CD4-positive, alpha-beta memory T cell (primary cell): Measurements from ENCODE around the gene CITED2. TPM values are rescaled to one million over a fixed set of nuclear protein-coding genes. Genes with fewer than 3 reads are reported as not detected.

Source experiments
- CTCF ChIA-PET: fragments of 350-600 bp; sonication (Branson Sonifier 250); formaldehyde crosslinking; loops from one replicate; lab custom pipeline; 2021; ENCODE audit warnings: inconsistent platforms; ENCODE audit not compliant: partially characterized antibody; lab: Charles Lee
- POLR2A ChIA-PET: fragments of 350-600 bp; sonication (Branson Sonifier 250); formaldehyde crosslinking; loops from one replicate; lab custom pipeline; 2021; ENCODE audit not compliant: partially characterized antibody; lab: Charles Lee
- DNase-seq, 5 donors: peaks; one replicate each; pipeline versions ENCODE4 v3.0.0 to v3.0.0-alpha.2; 2020 to 2022; ENCODE audit warnings: mixed read lengths in 1 of 5
- H3K27ac ChIP-seq: one replicate; pipeline ENCODE4 v1.7.0; 2013; ENCODE audit warnings: low read depth, low read length
- H3K27me3 ChIP-seq: 2 replicates; pipeline ENCODE4 v1.7.0; 2013; ENCODE audit warnings: mild to moderate bottlenecking, low read length, moderate library complexity; ENCODE audit not compliant: insufficient read depth
- H3K36me3 ChIP-seq: 2 replicates; pipeline ENCODE4 v1.7.0; 2013; ENCODE audit warnings: mild to moderate bottlenecking, low read length, moderate library complexity; ENCODE audit not compliant: insufficient read depth
- H3K4me1 ChIP-seq: 2 replicates; pipeline ENCODE4 v1.7.0; 2013; ENCODE audit warnings: mild to moderate bottlenecking, low read length, moderate library complexity; ENCODE audit not compliant: insufficient read depth
- H3K4me3 ChIP-seq, 2 donors: one replicate each; pipeline ENCODE4 v1.7.0; 2013; ENCODE audit warnings: low read length in 2 of 2, mild to moderate bottlenecking in 1 of 2
- H3K9me3 ChIP-seq, 2 donors: one replicate each; pipeline ENCODE4 v1.7.0; 2013; ENCODE audit warnings: low read length in 2 of 2, control low read depth in 1 of 2; ENCODE audit not compliant: control insufficient read depth in 1 of 2
- H3K27ac Mint-ChIP-seq, 7 donors: one replicate each; pipeline ENCODE4 v1.8.0; 2020 to 2021; ENCODE audit warnings: mixed read lengths in 7 of 7, mild to moderate bottlenecking in 6 of 7, inconsistent platforms in 3 of 7, moderate library complexity in 3 of 7
- H3K27me3 Mint-ChIP-seq, 2 donors: one replicate each; pipeline ENCODE4 v1.8.0; 2020 to 2021; ENCODE audit warnings: mixed read lengths in 2 of 2
- H3K36me3 Mint-ChIP-seq, 2 donors: one replicate each; pipeline ENCODE4 v1.8.0; 2020 to 2021; ENCODE audit warnings: mixed read lengths in 2 of 2, inconsistent platforms in 1 of 2, mild to moderate bottlenecking in 1 of 2
- H3K4me1 Mint-ChIP-seq, 4 donors: one replicate each; pipeline ENCODE4 v1.8.0; 2020 to 2021; ENCODE audit warnings: mixed read lengths in 4 of 4, mild to moderate bottlenecking in 1 of 4
- H3K4me3 Mint-ChIP-seq, 8 donors: one replicate each; pipeline ENCODE4 v1.8.0; 2020 to 2021; ENCODE audit warnings: mixed read lengths in 8 of 8, mild to moderate bottlenecking in 7 of 8, moderate library complexity in 6 of 8, inconsistent platforms in 3 of 8
- H3K9me3 Mint-ChIP-seq, 8 donors: one replicate each; pipeline ENCODE4 v1.8.0; 2020 to 2021; ENCODE audit warnings: mixed read lengths in 8 of 8, mild to moderate bottlenecking in 5 of 8, inconsistent platforms in 3 of 8, moderate library complexity in 1 of 8
- intact Hi-C: fragments of 100-400 bp; cut with micrococcal nuclease; formaldehyde crosslinking; loops from one replicate; pipeline ENCODE4 v1.15.1; 2023
- polyA plus RNA-seq, 2 donors: library from polyadenylated mRNA; unstranded; fragments of 300-500 nt; fragmentation: Illumina TruSeq; gene quantifications; one replicate each; pipeline ENCODE4 v1.2.3, GENCODE V29; 2021
- total RNA-seq, 2 experiments: library from RNA; stranded (reverse); gene quantifications; one replicate each; pipeline ENCODE4 v1.2.3, GENCODE V29; 2021

Gene CITED2
- total and polyA plus RNA-seq, 4 experiments from 2014 or later, result 37.1 to 118 (median 82.3) TPM

DNA sequence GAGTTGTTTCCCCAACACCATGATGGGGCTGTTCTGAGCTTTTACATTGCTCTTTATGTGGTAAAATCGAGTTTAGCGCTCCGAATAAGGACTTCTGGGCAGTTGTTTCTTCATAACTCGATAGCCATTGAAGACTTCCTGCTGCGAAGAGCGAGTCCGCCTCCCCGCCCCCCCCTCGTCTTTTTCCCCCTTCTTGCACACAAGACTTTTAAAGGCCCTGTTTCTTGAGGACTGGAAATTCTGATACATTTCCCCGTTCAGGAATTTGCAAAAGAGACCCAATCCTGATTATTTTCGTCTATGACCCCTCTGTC lies 1.5 kb upstream of the CITED2 start:
- POLR2A ChIA-PET, result interaction anchor here (1.0 to 6.3 kb wide), 25 partner anchors 10 to 602 kb away, joined by 3 to 153 read pairs (median 36); partner anchors contain the start of genes ABRACL, CCDC28A, HECA and REPS1
- H3K9me3 Mint-ChIP-seq, result peaks cover 0 to 9% (median 0%) of the 10 kb centered on the region in 8 donors
- intact Hi-C loops, result loop anchor here (10.0 kb wide), 2 partner anchors 389 to 729 kb away; no protein-coding TSS in a partner anchor
- H3K4me1 ChIP-seq, result peaks cover 21% of the 10 kb centered on the region
- peaks cover 15 to 38% (median 21%) of the 10 kb centered on the region in 4 donors for H3K4me1 Mint-ChIP-seq
- peak overlapping the region; percentile 93 to 100 (median 98) for H3K4me3 Mint-ChIP-seq
- peak overlapping the region; percentile 96 to 99 (median 96) for H3K27ac Mint-ChIP-seq
- DNase-seq, result no peak
- H3K36me3 Mint-ChIP-seq, result peaks cover 29 to 34% of the 10 kb centered on the region in 2 donors
- CTCF ChIA-PET, result interaction anchor here (1.1 to 4.1 kb wide), 12 partner anchors 11 to 265 kb away, joined by 3 to 31 read pairs (median 12); partner anchors contain the start of genes HECA and TXLNB
- H3K27me3 ChIP-seq, result no peaks in the 10 kb centered on the region
- H3K9me3 ChIP-seq, result no peaks in the 10 kb centered on the region
- H3K36me3 ChIP-seq, result no peaks in the 10 kb centered on the region
- peak overlapping the region; percentile 52 to 98 for H3K4me3 ChIP-seq
- peak overlapping the region; percentile 82 for H3K27ac ChIP-seq
- no peaks in the 10 kb centered on the region for H3K27me3 Mint-ChIP-seq

DNA sequence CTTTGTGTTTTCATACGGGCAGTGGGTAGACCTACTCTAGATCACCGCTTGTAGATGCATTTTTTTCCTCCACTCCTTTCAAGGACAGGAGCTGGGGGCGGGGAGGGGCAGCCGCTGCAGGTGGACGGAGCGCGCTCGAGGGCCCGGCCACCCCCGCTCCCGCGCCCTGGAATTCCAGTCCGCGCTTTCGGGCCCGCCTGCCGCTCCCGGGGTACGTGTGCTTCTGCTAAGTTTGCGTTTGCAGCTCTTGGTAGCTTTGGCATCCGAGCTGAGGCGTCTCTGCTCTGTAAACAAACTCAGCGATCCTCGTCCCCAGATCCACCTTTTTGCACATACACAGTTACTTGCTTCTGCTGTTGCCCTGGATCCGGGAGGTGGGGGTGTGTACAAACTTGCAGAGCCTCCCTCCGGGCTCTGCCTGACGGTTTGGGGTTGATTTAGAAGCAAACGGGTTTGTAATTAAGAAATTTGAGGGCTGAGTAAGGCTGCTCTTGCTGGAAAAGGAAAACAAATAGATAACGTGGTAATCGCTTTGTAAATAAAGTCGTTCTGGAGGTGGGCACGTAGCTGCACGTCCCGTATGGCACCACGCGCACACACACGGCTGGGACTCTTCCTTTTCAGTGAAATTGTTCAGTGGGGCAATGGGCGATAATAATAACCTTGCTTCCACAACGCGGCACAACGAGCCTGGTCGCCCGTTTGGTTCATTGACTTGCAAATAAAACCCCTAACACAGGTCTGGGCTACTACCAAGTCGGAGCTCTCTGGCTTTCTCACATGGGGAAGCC lies 973 bp upstream of the CITED2 start:
- POLR2A ChIA-PET, result interaction anchor here (0.5 to 6.3 kb wide), 64 partner anchors 8 to 1121 kb away, joined by 3 to 153 read pairs (median 6); partner anchors contain the start of genes ABRACL, CCDC28A, HECA and REPS1
- H3K4me1 Mint-ChIP-seq, result peaks cover 18 to 44% (median 26%) of the 10 kb centered on the region in 4 donors
- Histone ChIP-seq H3K27ac (peak overlapping the region; percentile 82), H3K36me3 (no peaks in the 10 kb centered on the region), H3K9me3 (no peaks in the 10 kb centered on the region), H3K27me3 (no peaks in the 10 kb centered on the region), H3K4me3 (peak overlapping the region; percentile 52 to 98), H3K4me1 (peaks cover 26% of the 10 kb centered on the region)
- peak overlapping the region; percentile 96 to 99 (median 96) for H3K27ac Mint-ChIP-seq
- intact Hi-C loops, result loop anchor here (1.0 to 10.0 kb wide), 7 partner anchors 52 to 971 kb away; partner anchors contain the start of genes HEBP2 and REPS1
- peak overlapping the region; percentile 93 to 100 (median 98) for H3K4me3 Mint-ChIP-seq
- peak; percentile 87 to 95 (median 91) for DNase-seq
- H3K36me3 Mint-ChIP-seq, result peaks cover 29 to 36% of the 10 kb centered on the region in 2 donors
- peaks cover 0 to 9% (median 0%) of the 10 kb centered on the region in 8 donors for H3K9me3 Mint-ChIP-seq
- CTCF ChIA-PET, result interaction anchor here (0.7 to 4.1 kb wide), 34 partner anchors 11 to 787 kb away, joined by 3 to 31 read pairs (median 4); partner anchors contain the start of genes HECA and TXLNB
- no peaks in the 10 kb centered on the region for H3K27me3 Mint-ChIP-seq

DNA sequence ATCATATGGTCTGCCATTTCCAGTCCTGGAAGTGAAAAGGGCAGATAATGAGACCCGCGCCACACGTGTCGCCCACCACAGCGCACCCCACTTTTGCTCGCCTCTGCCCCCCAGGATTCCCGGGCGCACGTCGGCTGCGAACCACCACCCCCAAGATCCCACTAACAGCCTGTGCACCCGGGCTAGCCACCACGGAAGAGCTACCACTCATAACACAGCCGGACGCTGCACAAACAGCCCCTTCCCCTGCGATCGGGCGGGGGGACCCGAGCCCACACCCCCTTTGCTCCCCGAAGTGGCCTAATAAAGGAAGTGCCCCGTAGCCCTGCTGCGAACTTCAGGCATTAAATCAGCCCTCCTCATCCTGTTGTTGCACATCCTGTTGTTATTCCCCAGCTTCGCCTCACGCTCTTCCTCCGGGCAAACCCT lies 506 bp downstream of the CITED2 start:
- DNase-seq, result no peak
- H3K27ac ChIP-seq, result peak overlapping the region; percentile 82
- peaks cover 32 to 39% of the 10 kb centered on the region in 2 donors for H3K36me3 Mint-ChIP-seq
- H3K4me3 ChIP-seq, result peak overlapping the region; percentile 78 to 98
- no peaks in the 10 kb centered on the region for H3K36me3 ChIP-seq
- peak overlapping the region; percentile 99 to 100 (median 100) for H3K4me3 Mint-ChIP-seq
- H3K4me1 Mint-ChIP-seq, result peaks cover 29 to 58% (median 36%) of the 10 kb centered on the region in 4 donors
- no peaks in the 10 kb centered on the region for H3K27me3 ChIP-seq
- peaks cover 41% of the 10 kb centered on the region for H3K4me1 ChIP-seq
- H3K27ac Mint-ChIP-seq, result peak overlapping the region; percentile 99 to 100 (median 99)
- intact Hi-C loops, result loop anchor here (1.0 to 10.0 kb wide), 9 partner anchors 157 to 969 kb away; partner anchors contain the start of genes ABRACL, CCDC28A, HEBP2 and HECA
- peaks cover 0 to 9% (median 0%) of the 10 kb centered on the region in 8 donors for H3K9me3 Mint-ChIP-seq
- no peaks in the 10 kb centered on the region for H3K9me3 ChIP-seq
- POLR2A ChIA-PET, result interaction anchor here (0.6 to 6.3 kb wide), 67 partner anchors 9 to 1267 kb away, joined by 3 to 153 read pairs (median 6); partner anchors contain the start of genes ABRACL, CCDC28A, HECA and PERP
- no peaks in the 10 kb centered on the region for H3K27me3 Mint-ChIP-seq
- CTCF ChIA-PET, result interaction anchor here (0.8 to 4.1 kb wide), 34 partner anchors 9 to 1292 kb away, joined by 3 to 31 read pairs (median 4); partner anchors contain the start of genes HECA, REPS1 and TXLNB

DNA sequence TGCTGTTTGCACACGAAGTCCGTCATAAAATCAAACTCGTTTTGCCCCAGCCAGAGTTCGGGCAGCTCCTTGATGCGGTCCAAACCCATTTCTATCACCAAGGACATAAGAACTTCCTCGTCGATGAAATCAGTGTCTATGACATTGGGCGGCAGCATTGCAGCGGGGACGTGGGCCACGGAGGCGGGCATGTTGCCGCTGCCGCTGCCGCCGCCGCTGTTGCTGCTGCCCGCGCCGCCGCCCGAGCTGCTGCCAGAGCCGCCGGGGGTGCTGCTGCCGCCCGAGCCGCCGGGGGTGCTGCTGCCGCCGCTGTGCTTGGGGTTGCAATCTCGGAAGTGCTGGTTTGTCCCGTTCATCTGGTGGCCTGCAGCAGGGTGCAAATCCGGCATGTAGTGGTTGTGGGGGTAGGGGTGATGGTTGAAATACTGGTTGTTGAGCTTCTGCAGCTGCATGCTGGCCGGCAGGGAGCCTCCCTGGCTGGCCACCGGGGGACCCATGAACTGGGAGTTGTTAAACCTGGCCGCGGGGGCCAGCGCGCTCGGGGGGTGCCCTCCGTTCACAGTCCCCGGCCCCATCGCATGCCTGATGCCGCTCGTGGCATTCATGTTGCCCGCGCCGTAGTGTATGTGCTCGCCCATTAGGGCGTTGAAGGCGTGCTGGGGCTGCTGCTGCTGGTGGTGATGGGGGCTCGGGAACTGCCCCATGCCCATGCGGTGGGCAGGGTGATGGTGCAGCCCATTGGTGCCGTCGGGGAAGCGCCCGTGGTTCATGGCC lies 1.1 kb downstream of the CITED2 start:
- H3K4me3 ChIP-seq, result peak overlapping the region; percentile 78 to 98
- H3K4me1 ChIP-seq, result peaks cover 45% of the 10 kb centered on the region
- Mint-ChIP-seq H3K27ac (peak overlapping the region; percentile 99 to 100 (median 99)), H3K9me3 (peaks cover 0 to 9% (median 0%) of the 10 kb centered on the region in 8 donors), H3K4me1 (peaks cover 29 to 64% (median 36%) of the 10 kb centered on the region in 4 donors), H3K4me3 (peak overlapping the region; percentile 99 to 100 (median 100)), H3K36me3 (peaks cover 32 to 39% of the 10 kb centered on the region in 2 donors), H3K27me3 (no peaks in the 10 kb centered on the region)
- H3K27me3 ChIP-seq, result no peaks in the 10 kb centered on the region
- no peaks in the 10 kb centered on the region for H3K36me3 ChIP-seq
- CTCF ChIA-PET, result interaction anchor here (0.6 to 4.1 kb wide), 34 partner anchors 8 to 1299 kb away, joined by 3 to 31 read pairs (median 4); partner anchors contain the start of genes HECA, REPS1 and TXLNB
- H3K27ac ChIP-seq, result peak overlapping the region; percentile 82
- no peaks in the 10 kb centered on the region for H3K9me3 ChIP-seq
- peak; percentile 72 to 80 (median 79) for DNase-seq
- POLR2A ChIA-PET, result interaction anchor here (0.6 to 6.3 kb wide), 55 partner anchors 8 to 918 kb away, joined by 3 to 153 read pairs (median 7); partner anchors contain the start of genes ABRACL, CCDC28A, HECA and TXLNB
- intact Hi-C loops, result loop anchor here (1.0 to 10.0 kb wide), 3 partner anchors 391 to 731 kb away; no protein-coding TSS in a partner anchor

DNA sequence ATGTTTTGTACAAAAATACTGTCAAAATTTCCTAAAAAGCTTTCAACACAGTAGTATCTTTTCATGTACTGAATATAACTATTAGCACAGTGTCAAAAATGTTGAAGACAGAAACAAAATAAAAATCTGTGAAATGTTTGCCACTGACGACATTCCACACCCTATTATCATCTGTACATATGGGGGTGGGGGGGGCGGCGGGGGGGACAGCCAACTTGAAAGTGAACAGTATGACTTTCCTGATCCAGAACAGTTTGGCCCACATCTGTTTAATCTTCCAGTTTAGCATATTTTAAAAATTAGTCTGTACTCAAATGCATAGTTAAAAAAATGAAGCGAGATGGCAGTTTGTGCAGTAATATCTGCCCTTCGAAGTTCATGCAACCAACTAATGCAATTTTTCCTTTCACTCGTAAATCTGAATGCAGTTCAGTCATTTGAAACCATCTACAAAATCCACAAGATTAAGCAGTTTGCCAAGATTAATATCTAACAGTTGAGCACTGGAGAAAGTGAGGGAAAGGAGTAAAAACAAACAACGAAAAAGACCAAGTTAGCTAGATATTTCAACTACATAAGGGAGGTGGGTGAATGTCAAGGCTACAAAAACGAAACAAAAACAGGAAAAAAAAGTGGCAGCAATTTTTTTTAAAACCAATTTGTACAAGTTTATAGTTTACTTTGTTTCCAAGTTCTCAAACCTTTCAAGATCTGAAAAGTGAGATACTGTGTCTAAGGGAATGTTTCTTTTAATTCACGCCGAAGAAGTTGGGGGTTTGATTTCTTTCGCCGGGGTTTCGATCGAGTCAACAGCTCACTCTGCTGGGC lies 1.9 kb downstream of the CITED2 start:
- peak overlapping the region; percentile 78 to 98 for H3K4me3 ChIP-seq
- H3K27me3 ChIP-seq, result no peaks in the 10 kb centered on the region
- Mint-ChIP-seq H3K4me1 (peaks cover 32 to 72% (median 40%) of the 10 kb centered on the region in 4 donors), H3K9me3 (peaks cover 0 to 9% (median 0%) of the 10 kb centered on the region in 8 donors), H3K27ac (peak overlapping the region; percentile 88 to 99 (median 96)), H3K36me3 (peaks cover 32 to 39% of the 10 kb centered on the region in 2 donors), H3K4me3 (peak overlapping the region; percentile 99 to 100 (median 100)), H3K27me3 (no peaks in the 10 kb centered on the region)
- H3K27ac ChIP-seq, result peak overlapping the region; percentile 82
- no peaks in the 10 kb centered on the region for H3K36me3 ChIP-seq
- no peaks in the 10 kb centered on the region for H3K9me3 ChIP-seq
- POLR2A ChIA-PET, result interaction anchor here (0.7 to 6.3 kb wide), 29 partner anchors 7 to 917 kb away, joined by 3 to 153 read pairs (median 15); partner anchors contain the start of genes ABRACL, CCDC28A, HECA and TXLNB
- peaks cover 47% of the 10 kb centered on the region for H3K4me1 ChIP-seq
- peak in 1 of 5 donors; percentile 50 for DNase-seq
- CTCF ChIA-PET, result interaction anchor here (0.6 to 4.1 kb wide), 23 partner anchors 8 to 1300 kb away, joined by 3 to 31 read pairs (median 3); partner anchors contain the start of genes REPS1 and TXLNB
- intact Hi-C loops, result loop anchor here (1.0 to 10.0 kb wide), 3 partner anchors 392 to 732 kb away; no protein-coding TSS in a partner anchor
